Lower leg skin (tissue), 4 donors: ENCODE data around the gene FGL2. TPM values are rescaled to one million over a fixed set of nuclear protein-coding genes. Genes with fewer than 3 reads are reported as not detected.
"Not testable (repeated sequence)": the region's sequence is repeated elsewhere in the genome, so short reads cannot be mapped to it uniquely, and the experiment has no call there.

Source experiments
- DNase-seq, 2 donors: peaks; one replicate each; pipeline ENCODE4 v3.0.0-alpha.2; 2019; ENCODE audit warnings: low spot score in 2 of 2
- H3K4me3 ChIP-seq: fragments of 200-600 bp; sonication (generic); 2 replicates; pipeline ENCODE4 v1.5.1; 2017; ENCODE audit warnings: mild to moderate bottlenecking, low read depth; ENCODE audit not compliant: poor library complexity, severe bottlenecking
- POLR2A ChIP-seq, 2 donors: fragments of 450-650 bp; IDR thresholded peaks; one replicate each; pipeline ENCODE4 v1.6.1; 2016 to 2017; ENCODE audit warnings: antibody characterized with exemption in 2 of 2, mild to moderate bottlenecking in 1 of 2, moderate library complexity in 1 of 2
- whole genome bisulfite sequencing, 2 donors: methylation state at CpG; one replicate each; pipeline ENCODE4 v1.1.5; 2018; 5-methylcytosine and 5-hydroxymethylcytosine counted together
- intact Hi-C: fragments of 100-400 bp; cut with DNase I; formaldehyde crosslinking; loops from one replicate; pipeline ENCODE4 v1.15.0; 2023; ENCODE audit warnings: low total_unique reads
- total RNA-seq, 4 donors: library from RNA; depleted of rRNA; stranded (reverse); fragments of >200 nt; gene quantifications; one replicate each; pipeline ENCODE4 v1.1.0, GENCODE V29; 2016

The FGL2 gene
- total RNA-seq, 4 donors from 2014 or later: 8.7 to 15.7 (median 10.2) TPM

GRCh38 chr7:77172437-77173172 is 27.0 kb downstream of the FGL2 start:
- 82 to 85% methylated on average over 6 of the region's 6 CpGs for WGBS, 2 donors
- DNase-seq, H3K4me3 ChIP-seq, intact Hi-C loops: not testable (repeated sequence)

DNA sequence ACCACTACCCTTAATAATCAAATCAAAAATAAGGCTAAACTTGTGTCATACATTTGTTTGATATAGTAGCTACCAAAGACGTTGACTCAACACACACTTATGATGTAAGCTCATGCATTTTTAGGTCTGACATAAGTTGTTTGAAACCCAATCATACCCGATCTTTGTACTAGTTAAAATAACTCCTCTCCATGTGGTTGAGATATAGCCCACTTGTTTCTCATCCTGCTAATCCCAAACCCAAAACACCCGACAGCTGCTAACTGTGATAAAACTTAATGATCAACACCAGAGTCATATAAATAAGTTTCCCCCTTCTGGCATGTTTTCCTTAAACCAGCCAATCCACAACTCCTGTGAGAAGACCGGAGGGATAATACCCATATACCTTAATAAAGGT is 28.5 kb downstream of the FGL2 start:
- WGBS, 2 donors: 87 to 91% methylated on average over 4 of the region's 4 CpGs
- H3K4me3 ChIP-seq, DNase-seq, intact Hi-C loops: not testable (repeated sequence)

DNA sequence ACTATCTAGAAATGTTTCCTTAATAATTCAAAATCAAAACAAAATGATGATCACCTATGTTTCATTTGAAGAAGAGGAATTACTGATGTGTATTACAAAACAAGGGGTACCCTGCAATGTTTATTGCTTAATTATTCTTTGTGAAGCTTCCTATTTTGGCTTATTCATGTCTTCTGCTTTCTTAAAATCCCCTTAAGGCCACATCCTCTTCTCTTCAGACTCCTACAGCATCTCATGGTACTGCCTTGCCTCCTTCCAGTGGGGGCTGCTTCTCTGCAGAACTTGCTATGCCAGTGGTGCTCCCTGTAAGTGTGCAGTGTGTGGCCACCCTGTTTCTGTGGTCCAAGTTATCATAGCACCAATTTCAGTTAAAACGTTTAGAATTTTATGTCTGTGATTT is 42.2 kb downstream of the FGL2 start:
- WGBS, 2 donors: 17 to 26% methylated on average over 1 of the region's 1 CpG
- intact Hi-C loops: no loop called here
- DNase-seq: no peak
- TF ChIP-seq POLR2A (IDR thresholded peaks at IDR 0.05): no peak
- no peak overlapping the region for H3K4me3 ChIP-seq

DNA sequence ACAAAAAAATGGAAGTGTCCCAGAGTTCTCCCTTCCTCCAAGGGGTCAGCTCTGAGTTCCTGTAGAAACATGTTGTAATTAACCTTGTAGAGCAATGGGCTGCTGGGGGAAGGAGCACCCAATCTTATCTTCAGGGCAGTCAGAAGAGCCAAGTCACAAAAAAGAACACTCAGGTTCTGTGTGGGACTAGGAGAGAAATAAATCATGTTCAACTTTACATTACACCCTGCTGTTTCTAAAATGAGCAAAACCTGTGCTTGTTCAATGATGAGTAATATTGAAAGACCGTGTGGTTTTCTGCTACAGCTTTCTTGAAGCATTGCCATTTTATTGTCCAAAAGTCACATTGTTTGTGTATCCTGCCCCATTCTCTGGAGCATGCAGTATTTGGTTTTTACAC is 42.6 kb downstream of the FGL2 start:
- H3K4me3 ChIP-seq, DNase-seq, intact Hi-C loops: not testable (repeated sequence)
- WGBS, 2 donors: no CpG with 5 or more reads among the region's 1 CpG

DNA sequence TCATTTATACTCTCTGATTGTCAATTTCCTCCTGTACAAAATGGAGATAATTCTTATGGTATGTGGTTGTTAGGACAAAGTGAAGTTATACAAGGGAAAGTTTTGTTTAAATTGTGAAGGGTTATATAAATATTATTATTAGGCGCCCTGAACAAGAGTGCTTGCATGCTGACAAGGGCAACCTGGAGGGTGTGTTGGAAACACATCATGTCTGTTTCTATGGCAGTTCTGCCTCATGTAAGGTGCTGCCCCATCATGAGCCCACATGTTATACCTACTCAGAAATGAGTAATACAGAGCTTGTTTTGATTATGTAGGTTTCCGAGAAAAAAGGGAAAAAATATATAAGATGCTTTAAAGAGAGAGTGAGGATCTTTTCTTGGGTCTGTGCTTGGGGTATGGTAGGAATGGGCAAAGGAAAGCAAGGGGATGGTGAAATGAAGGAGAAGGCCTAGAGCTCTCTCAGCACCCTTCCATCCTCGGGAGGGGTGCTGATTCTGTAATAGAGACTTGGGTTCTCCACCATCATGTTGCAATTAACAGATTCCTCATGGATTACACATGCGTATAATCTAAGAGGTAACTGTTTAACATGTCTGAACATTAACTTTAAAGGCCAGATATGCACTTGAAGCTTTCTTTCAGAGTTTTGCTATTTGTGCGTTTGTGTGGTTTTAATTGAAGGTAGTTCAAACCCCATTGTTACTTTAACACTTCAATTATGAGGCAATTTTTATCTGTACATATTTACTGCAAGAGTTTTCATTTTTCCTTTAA is 43.8 kb downstream of the FGL2 start:
- H3K4me3 ChIP-seq, DNase-seq, intact Hi-C loops: not testable (repeated sequence)
- 48 to 61% methylated on average over 4 to 5 of the region's 5 CpGs for whole genome bisulfite sequencing, 2 donors

GRCh38 chr7:77154917-77155464 is 44.6 kb downstream of the FGL2 start:
- intact Hi-C loops, H3K4me3 ChIP-seq, DNase-seq: not testable (repeated sequence)
- WGBS, 2 donors: 21 to 45% methylated on average over 3 of the region's 3 CpGs

GRCh38 chr7:77152232-77152631 is 47.4 kb downstream of the FGL2 start:
- DNase-seq, intact Hi-C loops, H3K4me3 ChIP-seq: not testable (repeated sequence)

Other genes with a start within 250 kb of the FGL2 start
- not detected for gene SPDYE17, start 167.5 kb downstream of the FGL2 start, total RNA-seq
- gene SPDYE18, start 137.3 kb downstream of the FGL2 start, total RNA-seq: 1 to 10 TPM in 3 of 4 donors, not detected in 1; 1.7 to 2.7 (median 2.1) TPM
- gene CCDC146, start 77.2 kb downstream of the FGL2 start, total RNA-seq: 10 to 100 TPM; 15.4 to 27.8 (median 20.7) TPM
- 10 to 100 TPM in 1 of 4 donors, 1 to 10 TPM in 3; 6.8 to 11.4 (median 9.3) TPM for gene GSAP, start 216.5 kb upstream of the FGL2 start, total RNA-seq